ENCODE measurements around the gene OXCT2.
"Not testable (repeated sequence)": the region's sequence is repeated elsewhere in the genome, so short reads cannot be mapped to it uniquely, and the experiment has no call there.

Gene OXCT2

DNA sequence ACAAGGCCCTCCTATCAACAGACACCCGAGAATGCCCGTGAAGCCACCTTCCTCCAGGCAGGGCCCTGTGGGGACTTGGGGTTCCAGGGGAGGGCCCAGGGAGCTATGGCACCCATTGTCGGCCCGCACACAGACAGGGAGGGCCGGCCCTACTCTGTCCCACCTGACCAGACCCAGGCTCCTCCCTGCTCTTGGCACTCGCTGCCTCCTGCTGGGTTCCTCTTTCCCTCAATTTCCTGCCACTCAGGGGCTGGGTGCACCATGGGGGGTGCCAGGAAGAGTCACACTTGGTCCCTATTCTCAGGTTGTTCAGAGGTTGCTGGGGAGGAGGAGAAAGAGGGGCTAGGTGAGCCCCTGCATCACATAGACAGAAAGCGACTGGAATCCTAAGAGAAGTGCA is 8.0 kb upstream of the OXCT2 start:
- TF ChIP-seq GABPA (IDR thresholded peaks at IDR 0.05; ENCODE audit: low read depth) (no peak), SPI1 (IDR thresholded peaks at IDR 0.05; ENCODE audit: borderline replicate concordance, low read depth) (peak; percentile 46; the same call in 1 of the 2 replicates)
- TF ChIP-seq, protein P1, sequence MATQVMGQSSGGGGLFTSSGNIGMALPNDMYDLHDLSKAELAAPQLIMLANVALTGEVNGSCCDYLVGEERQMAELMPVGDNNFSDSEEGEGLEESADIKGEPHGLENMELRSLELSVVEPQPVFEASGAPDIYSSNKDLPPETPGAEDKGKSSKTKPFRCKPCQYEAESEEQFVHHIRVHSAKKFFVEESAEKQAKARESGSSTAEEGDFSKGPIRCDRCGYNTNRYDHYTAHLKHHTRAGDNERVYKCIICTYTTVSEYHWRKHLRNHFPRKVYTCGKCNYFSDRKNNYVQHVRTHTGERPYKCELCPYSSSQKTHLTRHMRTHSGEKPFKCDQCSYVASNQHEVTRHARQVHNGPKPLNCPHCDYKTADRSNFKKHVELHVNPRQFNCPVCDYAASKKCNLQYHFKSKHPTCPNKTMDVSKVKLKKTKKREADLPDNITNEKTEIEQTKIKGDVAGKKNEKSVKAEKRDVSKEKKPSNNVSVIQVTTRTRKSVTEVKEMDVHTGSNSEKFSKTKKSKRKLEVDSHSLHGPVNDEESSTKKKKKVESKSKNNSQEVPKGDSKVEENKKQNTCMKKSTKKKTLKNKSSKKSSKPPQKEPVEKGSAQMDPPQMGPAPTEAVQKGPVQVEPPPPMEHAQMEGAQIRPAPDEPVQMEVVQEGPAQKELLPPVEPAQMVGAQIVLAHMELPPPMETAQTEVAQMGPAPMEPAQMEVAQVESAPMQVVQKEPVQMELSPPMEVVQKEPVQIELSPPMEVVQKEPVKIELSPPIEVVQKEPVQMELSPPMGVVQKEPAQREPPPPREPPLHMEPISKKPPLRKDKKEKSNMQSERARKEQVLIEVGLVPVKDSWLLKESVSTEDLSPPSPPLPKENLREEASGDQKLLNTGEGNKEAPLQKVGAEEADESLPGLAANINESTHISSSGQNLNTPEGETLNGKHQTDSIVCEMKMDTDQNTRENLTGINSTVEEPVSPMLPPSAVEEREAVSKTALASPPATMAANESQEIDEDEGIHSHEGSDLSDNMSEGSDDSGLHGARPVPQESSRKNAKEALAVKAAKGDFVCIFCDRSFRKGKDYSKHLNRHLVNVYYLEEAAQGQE (IDR thresholded peaks at IDR 0.05; ENCODE audit: insufficient replicate concordance, low read depth): no peak
- Histone ChIP-seq H3K4me3 (replicated peaks; ENCODE audit: insufficient read depth, low read length) (no peak overlapping the region), H3K27me3 (ENCODE audit: insufficient read depth, poor library complexity, severe bottlenecking) (peaks cover 2% of the 10 kb centered on the region), H3K27ac (replicated peaks) (no peak overlapping the region)
- DNase-seq (ENCODE audit: low read depth in 1 of 2, low spot score in 1 of 2): no peak

DNA sequence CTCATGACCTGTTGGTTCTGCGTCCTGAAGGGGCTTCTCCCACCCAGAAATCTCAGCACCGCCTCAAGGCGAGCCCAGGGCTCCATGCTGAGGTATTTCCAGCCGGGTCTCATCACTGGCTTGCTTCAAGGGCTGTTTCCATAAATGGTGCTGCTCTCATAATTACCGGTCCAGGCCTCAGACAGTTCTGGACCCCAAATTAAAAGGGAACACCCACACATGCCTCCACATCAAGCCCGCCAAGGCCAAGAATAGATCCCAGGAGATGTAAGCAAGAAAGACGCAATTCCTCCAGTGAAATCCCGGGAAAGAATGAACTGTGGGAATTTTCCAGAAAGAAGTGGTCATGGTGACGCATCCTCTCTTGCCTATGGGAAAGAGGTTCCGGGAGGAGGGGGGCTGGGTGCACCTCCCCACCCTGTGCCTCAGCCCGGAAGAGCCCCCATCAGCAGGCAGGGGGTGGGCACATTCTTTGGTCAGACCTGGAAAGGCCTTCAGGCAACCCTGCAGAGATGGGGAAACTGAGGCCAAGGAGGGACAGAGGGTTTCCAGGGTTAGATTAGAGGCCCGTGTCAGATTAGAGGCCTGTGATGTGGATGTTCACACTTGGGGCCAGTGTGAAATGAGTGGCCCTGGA is 7.4 kb upstream of the OXCT2 start:
- H3K27me3 ChIP-seq (ENCODE audit: insufficient read depth, poor library complexity, severe bottlenecking); H3K4me3 ChIP-seq (replicated peaks; ENCODE audit: insufficient read depth, low read length); DNase-seq (ENCODE audit: low read depth in 1 of 2, low spot score in 1 of 2); H3K27ac ChIP-seq (replicated peaks): not testable (repeated sequence)

DNA sequence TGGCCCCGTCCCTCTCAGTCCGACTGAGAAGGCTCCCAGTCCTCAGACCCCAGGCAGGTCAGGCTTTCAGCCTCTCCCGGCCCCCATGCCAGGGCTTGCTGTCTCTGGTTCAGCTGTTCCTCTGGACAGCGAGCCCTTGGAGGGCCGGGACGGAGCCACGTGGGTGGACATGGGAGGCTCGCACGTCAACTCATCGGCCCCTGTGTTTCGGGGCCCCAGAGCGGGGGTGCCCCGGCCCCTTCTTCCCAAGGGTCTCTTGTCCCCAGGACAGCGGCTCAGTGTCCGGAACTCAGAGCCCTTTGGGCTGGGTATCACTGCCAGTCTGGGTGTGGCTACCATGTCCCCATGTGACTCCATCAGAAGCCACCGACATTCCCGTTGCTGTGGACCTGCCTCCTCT is 6.7 kb upstream of the OXCT2 start:
- H3K27ac ChIP-seq (replicated peaks): not testable (repeated sequence)

DNA sequence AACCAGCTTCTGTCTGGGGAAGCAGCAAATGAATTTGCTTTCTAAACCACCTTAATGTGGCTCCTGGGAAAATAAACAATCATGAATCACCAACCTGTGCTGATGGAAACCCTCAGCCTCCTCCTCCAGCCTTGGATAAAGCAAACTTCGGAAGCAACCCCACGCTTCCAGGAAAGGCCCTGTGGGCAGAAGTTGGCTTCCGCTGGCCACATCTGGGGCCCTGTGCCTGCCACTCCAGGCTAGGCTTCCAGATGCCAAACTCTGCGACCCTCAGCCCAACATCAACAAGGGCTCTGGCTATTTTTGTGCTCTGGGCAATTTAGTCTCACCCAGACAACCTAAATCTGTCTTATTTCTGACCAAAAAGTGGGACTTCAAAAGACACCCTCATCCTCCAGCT is 6.2 kb upstream of the OXCT2 start:
- no peak for DNase-seq (ENCODE audit: low read depth in 1 of 2, low spot score in 1 of 2)
- Histone ChIP-seq H3K27me3 (ENCODE audit: insufficient read depth, poor library complexity, severe bottlenecking) (peaks cover 2% of the 10 kb centered on the region), H3K4me3 (replicated peaks; ENCODE audit: insufficient read depth, low read length) (no peak overlapping the region), H3K27ac (replicated peaks) (no peak overlapping the region)
- TF ChIP-seq SPI1 (IDR thresholded peaks at IDR 0.05; ENCODE audit: borderline replicate concordance, low read depth) (no peak), POLR2AphosphoS5 (IDR thresholded peaks at IDR 0.05; ENCODE audit: low read depth) (no peak), GABPA (IDR thresholded peaks at IDR 0.05; ENCODE audit: low read depth) (no peak)
- TF ChIP-seq, protein P2, sequence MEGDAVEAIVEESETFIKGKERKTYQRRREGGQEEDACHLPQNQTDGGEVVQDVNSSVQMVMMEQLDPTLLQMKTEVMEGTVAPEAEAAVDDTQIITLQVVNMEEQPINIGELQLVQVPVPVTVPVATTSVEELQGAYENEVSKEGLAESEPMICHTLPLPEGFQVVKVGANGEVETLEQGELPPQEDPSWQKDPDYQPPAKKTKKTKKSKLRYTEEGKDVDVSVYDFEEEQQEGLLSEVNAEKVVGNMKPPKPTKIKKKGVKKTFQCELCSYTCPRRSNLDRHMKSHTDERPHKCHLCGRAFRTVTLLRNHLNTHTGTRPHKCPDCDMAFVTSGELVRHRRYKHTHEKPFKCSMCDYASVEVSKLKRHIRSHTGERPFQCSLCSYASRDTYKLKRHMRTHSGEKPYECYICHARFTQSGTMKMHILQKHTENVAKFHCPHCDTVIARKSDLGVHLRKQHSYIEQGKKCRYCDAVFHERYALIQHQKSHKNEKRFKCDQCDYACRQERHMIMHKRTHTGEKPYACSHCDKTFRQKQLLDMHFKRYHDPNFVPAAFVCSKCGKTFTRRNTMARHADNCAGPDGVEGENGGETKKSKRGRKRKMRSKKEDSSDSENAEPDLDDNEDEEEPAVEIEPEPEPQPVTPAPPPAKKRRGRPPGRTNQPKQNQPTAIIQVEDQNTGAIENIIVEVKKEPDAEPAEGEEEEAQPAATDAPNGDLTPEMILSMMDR (IDR thresholded peaks at IDR 0.05; ENCODE audit: insufficient read depth, low read length): no peak
- TF ChIP-seq, protein P1 (IDR thresholded peaks at IDR 0.05; ENCODE audit: insufficient replicate concordance, low read depth): no peak

More for the DNA sequence above, 6.7 kb upstream of the OXCT2 start:
- DNase-seq (ENCODE audit: low read depth in 1 of 2, low spot score in 1 of 2); H3K4me3 ChIP-seq (replicated peaks; ENCODE audit: insufficient read depth, low read length); H3K27me3 ChIP-seq (ENCODE audit: insufficient read depth, poor library complexity, severe bottlenecking): not testable (repeated sequence)

DNA sequence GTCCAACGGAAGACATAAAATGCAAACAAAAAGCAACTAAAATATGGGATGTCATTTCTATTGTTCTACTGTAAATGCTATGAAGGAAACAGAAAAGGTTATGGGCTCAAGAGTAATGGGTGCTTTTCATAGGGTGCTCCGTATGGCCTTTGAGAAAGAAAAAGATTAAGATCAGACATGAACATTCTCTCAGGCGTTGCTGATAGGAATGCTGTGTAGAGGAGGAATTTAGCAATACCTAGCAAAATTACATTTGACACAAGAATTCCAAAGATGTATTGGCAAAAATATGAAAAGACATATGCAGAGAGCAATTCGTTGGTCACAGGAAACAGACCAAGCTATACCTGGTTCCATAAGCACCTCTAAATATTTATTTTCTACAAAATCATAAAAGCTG is 5.7 kb upstream of the OXCT2 start:
- H3K27ac ChIP-seq (replicated peaks): no peak overlapping the region
- DNase-seq (ENCODE audit: low read depth in 1 of 2, low spot score in 1 of 2): no peak
- peaks cover 2% of the 10 kb centered on the region for H3K27me3 ChIP-seq (ENCODE audit: insufficient read depth, poor library complexity, severe bottlenecking)
- TF ChIP-seq, protein P2 (IDR thresholded peaks at IDR 0.05; ENCODE audit: insufficient read depth, low read length): no peak
- TF ChIP-seq, protein P1 (IDR thresholded peaks at IDR 0.05; ENCODE audit: insufficient replicate concordance, low read depth): no peak
- TF ChIP-seq POLR2AphosphoS5 (IDR thresholded peaks at IDR 0.05; ENCODE audit: low read depth) (no peak), GABPA (IDR thresholded peaks at IDR 0.05; ENCODE audit: low read depth) (no peak), SPI1 (IDR thresholded peaks at IDR 0.05; ENCODE audit: borderline replicate concordance, low read depth) (no peak)
- H3K4me3 ChIP-seq (replicated peaks; ENCODE audit: insufficient read depth, low read length): no peak overlapping the region

All from HL-60 (cell line).